Lower leg skin (tissue), 4 donors: Measurements from ENCODE around the gene GPR61. TPM values are rescaled to one million over a fixed set of nuclear protein-coding genes. Genes with fewer than 3 reads are reported as not detected.
A peak's percentile ranks its signal among the peaks of the same experiment; 100 is the strongest.

Experiments
- DNase-seq, 2 donors: peaks; one replicate each; pipeline ENCODE4 v3.0.0-alpha.2; 2019; ENCODE audit warnings: low spot score in 2 of 2
- H3K4me3 ChIP-seq: fragments of 200-600 bp; sonication (generic); 2 replicates; pipeline ENCODE4 v1.5.1; 2017; ENCODE audit warnings: mild to moderate bottlenecking, low read depth; ENCODE audit not compliant: poor library complexity, severe bottlenecking
- POLR2A ChIP-seq, 2 donors: fragments of 450-650 bp; IDR thresholded peaks; one replicate each; pipeline ENCODE4 v1.6.1; 2016 to 2017; ENCODE audit warnings: antibody characterized with exemption in 2 of 2, mild to moderate bottlenecking in 1 of 2, moderate library complexity in 1 of 2
- WGBS, 2 donors: methylation state at CpG; one replicate each; pipeline ENCODE4 v1.1.5; 2018; 5-methylcytosine and 5-hydroxymethylcytosine counted together
- intact Hi-C: fragments of 100-400 bp; cut with DNase I; formaldehyde crosslinking; loops from one replicate; pipeline ENCODE4 v1.15.0; 2023; ENCODE audit warnings: low total_unique reads
- total RNA-seq, 4 donors: library from RNA; depleted of rRNA; stranded (reverse); fragments of >200 nt; gene quantifications; one replicate each; pipeline ENCODE4 v1.1.0, GENCODE V29; 2016
- TF ChIP-seq, protein P1 (sequence below), 3 donors: fragments of 450-650 bp; IDR thresholded peaks; one replicate each; pipeline ENCODE4 v1.5.1; 2016; ENCODE audit warnings: antibody characterized with exemption in 3 of 3, mild to moderate bottlenecking in 3 of 3, moderate library complexity in 2 of 3

The GPR61 gene, protein sequence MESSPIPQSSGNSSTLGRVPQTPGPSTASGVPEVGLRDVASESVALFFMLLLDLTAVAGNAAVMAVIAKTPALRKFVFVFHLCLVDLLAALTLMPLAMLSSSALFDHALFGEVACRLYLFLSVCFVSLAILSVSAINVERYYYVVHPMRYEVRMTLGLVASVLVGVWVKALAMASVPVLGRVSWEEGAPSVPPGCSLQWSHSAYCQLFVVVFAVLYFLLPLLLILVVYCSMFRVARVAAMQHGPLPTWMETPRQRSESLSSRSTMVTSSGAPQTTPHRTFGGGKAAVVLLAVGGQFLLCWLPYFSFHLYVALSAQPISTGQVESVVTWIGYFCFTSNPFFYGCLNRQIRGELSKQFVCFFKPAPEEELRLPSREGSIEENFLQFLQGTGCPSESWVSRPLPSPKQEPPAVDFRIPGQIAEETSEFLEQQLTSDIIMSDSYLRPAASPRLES
- 1 to 10 TPM in 1 of 4 donors, not detected in 3; 1.0 TPM for total RNA-seq

DNA sequence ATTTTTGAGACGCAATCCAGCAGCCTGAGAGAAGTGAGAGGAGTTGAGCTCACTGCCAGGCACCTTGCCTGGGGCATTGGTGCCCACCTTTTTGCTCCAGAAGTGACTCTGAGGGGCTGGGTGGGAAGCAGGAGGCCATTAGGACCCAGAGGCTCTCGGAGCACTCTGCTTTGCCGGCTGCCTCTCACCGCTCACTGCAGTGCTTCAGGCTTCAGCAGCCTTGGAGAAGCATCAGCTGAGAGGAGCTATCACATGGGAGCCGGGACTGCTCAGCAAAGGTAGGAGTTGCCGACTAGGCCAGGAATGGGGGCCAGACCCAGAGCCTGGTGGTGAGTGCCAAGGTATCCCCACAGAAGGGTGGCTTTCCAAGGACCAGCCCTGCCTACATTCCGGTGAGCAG is at the start of gene GPR61:
TSS of gene GPR61 (plus strand) at position 197 of the 400 bp plus-strand sequence. CDS start 3,151 bp downstream, outside the sequence.
- intact Hi-C loops = loop anchor here (10.0 kb wide), 2 partner anchors 85 to 445 kb away; partner anchors contain the start of gene AHCYL1
- no peak within 1 kb of the TSS for H3K4me3 ChIP-seq
- 52 to 71% methylated on average over 5 to 7 of the region's 7 CpGs for WGBS, 2 donors
- DNase-seq = no peak
- TF ChIP-seq POLR2A (IDR thresholded peaks at IDR 0.05) = no peak
- TF ChIP-seq, protein P1, sequence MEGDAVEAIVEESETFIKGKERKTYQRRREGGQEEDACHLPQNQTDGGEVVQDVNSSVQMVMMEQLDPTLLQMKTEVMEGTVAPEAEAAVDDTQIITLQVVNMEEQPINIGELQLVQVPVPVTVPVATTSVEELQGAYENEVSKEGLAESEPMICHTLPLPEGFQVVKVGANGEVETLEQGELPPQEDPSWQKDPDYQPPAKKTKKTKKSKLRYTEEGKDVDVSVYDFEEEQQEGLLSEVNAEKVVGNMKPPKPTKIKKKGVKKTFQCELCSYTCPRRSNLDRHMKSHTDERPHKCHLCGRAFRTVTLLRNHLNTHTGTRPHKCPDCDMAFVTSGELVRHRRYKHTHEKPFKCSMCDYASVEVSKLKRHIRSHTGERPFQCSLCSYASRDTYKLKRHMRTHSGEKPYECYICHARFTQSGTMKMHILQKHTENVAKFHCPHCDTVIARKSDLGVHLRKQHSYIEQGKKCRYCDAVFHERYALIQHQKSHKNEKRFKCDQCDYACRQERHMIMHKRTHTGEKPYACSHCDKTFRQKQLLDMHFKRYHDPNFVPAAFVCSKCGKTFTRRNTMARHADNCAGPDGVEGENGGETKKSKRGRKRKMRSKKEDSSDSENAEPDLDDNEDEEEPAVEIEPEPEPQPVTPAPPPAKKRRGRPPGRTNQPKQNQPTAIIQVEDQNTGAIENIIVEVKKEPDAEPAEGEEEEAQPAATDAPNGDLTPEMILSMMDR (IDR thresholded peaks at IDR 0.05) = no peak

DNA sequence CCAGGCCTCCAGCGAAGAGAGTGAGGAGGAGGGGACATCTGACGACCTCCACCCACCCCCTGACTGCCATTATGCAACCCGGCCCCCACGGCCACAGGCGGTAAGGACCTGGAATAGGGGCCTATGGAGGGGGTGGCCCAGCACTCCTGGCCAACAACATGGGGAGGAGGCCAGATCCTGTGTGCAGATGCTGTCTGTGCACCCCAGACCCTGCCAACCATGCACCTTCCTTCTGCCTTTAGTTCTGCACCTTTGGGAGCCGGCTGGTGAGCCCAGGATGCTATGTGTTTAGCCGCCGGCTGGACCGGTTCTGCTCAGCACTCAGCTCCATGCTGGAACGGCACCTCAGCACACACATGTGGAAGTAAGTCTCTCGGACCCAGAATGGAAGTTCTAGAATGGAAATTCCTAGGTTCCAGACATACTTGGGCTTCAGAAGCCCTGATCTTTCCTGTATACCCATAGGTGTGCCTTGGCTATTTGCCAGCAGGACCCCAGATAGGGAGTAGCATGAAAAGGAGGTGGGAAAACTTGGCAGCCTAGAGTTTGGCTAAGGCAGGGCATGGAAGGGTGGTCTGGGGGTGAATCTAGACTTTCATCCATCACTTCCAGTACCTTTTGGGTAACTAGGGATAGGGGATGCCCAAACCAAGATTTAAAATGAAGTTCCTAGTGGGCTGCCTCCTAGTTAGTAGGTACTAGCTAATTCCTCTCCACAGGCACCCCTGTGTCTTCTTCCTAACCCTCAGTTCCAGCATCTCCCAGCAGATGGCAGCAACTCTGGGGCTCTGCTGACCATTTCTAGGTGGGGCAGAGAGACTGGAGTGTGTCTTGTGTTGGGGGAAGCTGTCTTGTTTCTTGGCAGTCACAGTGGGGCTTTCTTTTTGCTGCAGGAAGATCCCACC is 49.4 kb upstream of the GPR61 start:
- intact Hi-C loops = no loop called here
- DNase-seq = peak; percentile 54 to 93
- TF ChIP-seq, protein P1 (IDR thresholded peaks at IDR 0.05) = no peak
- no peak for TF ChIP-seq POLR2A (IDR thresholded peaks at IDR 0.05)

DNA sequence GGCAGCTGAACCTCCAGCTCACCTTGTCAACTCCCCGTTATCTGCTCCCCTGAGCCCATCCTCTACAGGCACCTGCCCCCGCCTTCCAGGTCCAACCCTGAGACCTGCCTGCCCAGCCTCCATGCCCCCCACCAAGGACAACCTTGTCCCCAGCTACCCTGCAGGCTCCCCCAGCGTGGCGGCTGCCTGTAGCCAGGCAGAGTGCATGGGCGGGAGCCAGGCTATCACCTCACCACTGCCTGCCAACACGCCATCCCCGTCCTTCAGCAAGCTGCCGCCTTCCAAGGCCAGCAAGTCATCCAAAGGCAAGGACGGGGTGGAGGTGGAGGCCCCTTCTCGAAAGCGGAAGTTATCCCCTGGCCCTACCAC is 48.8 kb upstream of the GPR61 start:
- intact Hi-C loops = no loop called here
- H3K4me3 ChIP-seq = no peak overlapping the region
- DNase-seq = no peak
- TF ChIP-seq, protein P1 (IDR thresholded peaks at IDR 0.05) = no peak
- no peak for TF ChIP-seq POLR2A (IDR thresholded peaks at IDR 0.05)
- 85 to 87% methylated on average over 11 of the region's 11 CpGs for WGBS, 2 donors

More for the DNA sequence above, 49.4 kb upstream of the GPR61 start:
- WGBS, 2 donors = 84 to 91% methylated on average over 11 of the region's 11 CpGs
- no peak overlapping the region for H3K4me3 ChIP-seq

DNA sequence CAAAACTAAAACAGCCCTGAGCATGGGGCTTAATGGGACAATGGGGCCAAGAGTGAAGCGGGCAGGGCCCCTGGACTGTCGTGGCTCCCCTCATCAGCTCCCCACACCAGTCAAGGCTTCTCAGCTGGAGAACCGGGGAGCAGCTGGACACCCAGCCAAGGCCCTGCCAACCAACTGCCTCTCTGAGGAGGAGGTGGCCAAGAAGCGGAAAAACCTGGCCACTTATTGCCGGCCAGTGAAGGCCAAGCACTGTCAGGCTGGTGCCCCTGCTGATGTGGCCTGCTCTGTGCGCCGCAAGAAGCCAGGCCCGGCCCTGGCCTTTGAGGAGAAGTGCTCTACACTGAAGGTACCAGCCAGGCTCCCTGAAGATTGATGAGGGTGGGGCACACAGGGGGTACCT is 48.3 kb upstream of the GPR61 start:
- DNase-seq = no peak
- no peak for TF ChIP-seq POLR2A (IDR thresholded peaks at IDR 0.05)
- TF ChIP-seq, protein P1 (IDR thresholded peaks at IDR 0.05) = no peak
- intact Hi-C loops = no loop called here
- no peak overlapping the region for H3K4me3 ChIP-seq
- WGBS, 2 donors = 90 to 97% methylated on average over 7 to 8 of the region's 8 CpGs

DNA sequence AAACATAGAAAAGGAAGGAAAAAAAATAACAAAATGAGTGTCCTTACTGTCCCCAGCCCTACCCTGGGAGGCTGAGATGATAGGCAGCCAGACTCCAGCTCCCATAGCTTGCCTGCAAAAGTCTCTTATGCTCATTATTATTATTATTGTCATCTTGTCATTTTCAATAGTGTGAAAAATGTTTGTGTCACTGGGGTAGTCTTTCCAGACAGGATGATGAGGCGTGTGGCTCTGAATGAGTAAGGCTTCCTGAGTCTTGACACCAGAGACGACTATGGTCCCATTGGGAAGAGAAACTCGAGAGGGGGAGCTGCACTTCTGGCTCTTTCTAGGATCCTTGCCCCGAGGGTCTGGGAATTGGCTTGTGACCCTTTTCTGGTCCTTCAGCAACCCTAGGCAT is 46.9 kb upstream of the GPR61 start:
- intact Hi-C loops = loop anchor here (2.0 kb wide), 1 partner anchor 40 kb away; no protein-coding TSS in a partner anchor
- H3K4me3 ChIP-seq = no peak overlapping the region
- no peak for DNase-seq
- WGBS, 2 donors = 65 to 80% methylated on average over 4 of the region's 4 CpGs
- TF ChIP-seq, protein P1 (IDR thresholded peaks at IDR 0.05) = no peak
- no peak for TF ChIP-seq POLR2A (IDR thresholded peaks at IDR 0.05)
